ENCODE data around the gene CD200.

GRCh38 chr3:112355307-112355687 is 22.3 kb downstream of the CD200 start:
- TF ChIP-seq CTCF (conservative IDR thresholded peaks at IDR 0.05; ENCODE audit: low read depth, low read length) (no peak), NFE2L2 (IDR thresholded peaks at IDR 0.05; ENCODE audit: low read depth, low read length) (no peak), RAD21 (IDR thresholded peaks at IDR 0.05; ENCODE audit: low read length) (no peak), FOS (IDR thresholded peaks at IDR 0.05; ENCODE audit: low read depth, low read length) (no peak), POLR2A (IDR thresholded peaks at IDR 0.05; ENCODE audit: low read depth, low read length) (no peak), USF2 (IDR thresholded peaks at IDR 0.05; ENCODE audit: low read depth, low read length) (no peak), SMC3 (IDR thresholded peaks at IDR 0.05; ENCODE audit: low read depth, low read length) (no peak), MXI1 (IDR thresholded peaks at IDR 0.05; ENCODE audit: borderline replicate concordance, low read depth, low read length) (no peak), CHD1 (IDR thresholded peaks at IDR 0.05; ENCODE audit: low read depth, low read length) (no peak), BHLHE40 (IDR thresholded peaks at IDR 0.05; ENCODE audit: low read depth, low read length) (no peak), RCOR1 (IDR thresholded peaks at IDR 0.05; ENCODE audit: insufficient replicate concordance, low read length) (no peak), CEBPB (IDR thresholded peaks at IDR 0.05; ENCODE audit: low read depth, low read length) (no peak), MAZ (IDR thresholded peaks at IDR 0.05; ENCODE audit: borderline replicate concordance, low read depth, low read length) (no peak), RFX5 (IDR thresholded peaks at IDR 0.05; ENCODE audit: low read depth, low read length) (no peak)

Data from IMR-90 (cell line).